ENCODE results near the gene TMEM138. TPM values are rescaled to one million over a fixed set of nuclear protein-coding genes. Genes with fewer than 3 reads are reported as not detected.

TMEM138 gene
- total and polyA plus RNA-seq, 2 donors from 2014 or later, result 42.3 to 62.3 TPM

DNA sequence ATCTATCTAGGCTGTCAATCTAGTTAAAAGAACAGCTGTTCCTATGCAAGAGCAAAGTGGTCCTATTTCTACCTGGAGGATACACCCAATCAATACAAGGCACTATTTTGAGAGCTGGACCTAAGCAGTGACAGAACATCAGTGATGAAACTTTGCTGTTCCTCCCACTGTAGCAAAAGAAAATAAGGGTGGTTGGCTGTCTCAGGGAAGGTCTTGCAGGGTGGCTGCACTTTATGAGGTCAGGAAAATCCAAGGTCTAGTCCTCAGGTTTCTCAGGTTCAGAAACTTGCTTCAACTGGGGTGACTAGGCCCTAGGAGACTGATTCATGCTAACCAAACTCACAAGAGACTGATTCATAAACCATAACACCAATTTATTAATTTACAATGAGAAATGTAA lies 56.0 kb downstream of the TMEM138 start:
- peaks cover 17 to 80% (median 47%) of the 10 kb centered on the region in 3 donors for H3K36me3 ChIP-seq (ENCODE audit: control insufficient read depth in 2 of 3, insufficient read depth in 3 of 3, low read length in 3 of 3)
- intact Hi-C loops (cut with DNase I), result no loop called here

More for the DNA sequence above, 56.0 kb downstream of the TMEM138 start:
- no peak for FAIRE-seq
- no peak overlapping the region for H3K27ac ChIP-seq (ENCODE audit: low read depth in 2 of 2, low read length in 2 of 2)
- H3K4me1 ChIP-seq (ENCODE audit: control insufficient read depth in 2 of 3, insufficient read depth in 2 of 3, low read depth in 1 of 3, low read length in 3 of 3), result peaks cover 0 to 2% (median 0%) of the 10 kb centered on the region in 3 donors
- TF ChIP-seq, protein P1, sequence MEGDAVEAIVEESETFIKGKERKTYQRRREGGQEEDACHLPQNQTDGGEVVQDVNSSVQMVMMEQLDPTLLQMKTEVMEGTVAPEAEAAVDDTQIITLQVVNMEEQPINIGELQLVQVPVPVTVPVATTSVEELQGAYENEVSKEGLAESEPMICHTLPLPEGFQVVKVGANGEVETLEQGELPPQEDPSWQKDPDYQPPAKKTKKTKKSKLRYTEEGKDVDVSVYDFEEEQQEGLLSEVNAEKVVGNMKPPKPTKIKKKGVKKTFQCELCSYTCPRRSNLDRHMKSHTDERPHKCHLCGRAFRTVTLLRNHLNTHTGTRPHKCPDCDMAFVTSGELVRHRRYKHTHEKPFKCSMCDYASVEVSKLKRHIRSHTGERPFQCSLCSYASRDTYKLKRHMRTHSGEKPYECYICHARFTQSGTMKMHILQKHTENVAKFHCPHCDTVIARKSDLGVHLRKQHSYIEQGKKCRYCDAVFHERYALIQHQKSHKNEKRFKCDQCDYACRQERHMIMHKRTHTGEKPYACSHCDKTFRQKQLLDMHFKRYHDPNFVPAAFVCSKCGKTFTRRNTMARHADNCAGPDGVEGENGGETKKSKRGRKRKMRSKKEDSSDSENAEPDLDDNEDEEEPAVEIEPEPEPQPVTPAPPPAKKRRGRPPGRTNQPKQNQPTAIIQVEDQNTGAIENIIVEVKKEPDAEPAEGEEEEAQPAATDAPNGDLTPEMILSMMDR (IDR thresholded peaks at IDR 0.05; ENCODE audit: borderline replicate concordance, extremely low read depth, insufficient read depth), result no peak
- H3K4me3 ChIP-seq (ENCODE audit: low read length in 3 of 3), result no peak overlapping the region
- H3K27me3 ChIP-seq (ENCODE audit: control insufficient read depth, insufficient read depth, low read length), result no peaks in the 10 kb centered on the region
- no peak for DNase-seq
- no peaks in the 10 kb centered on the region for H3K9me3 ChIP-seq (ENCODE audit: control insufficient read depth in 2 of 3, insufficient read depth in 1 of 3, low read length in 3 of 3)
- H3K9ac ChIP-seq (ENCODE audit: low read length in 3 of 3), result no peak overlapping the region

Other genes with a start within 250 kb of the TMEM138 start
- gene VPS37C, start 200.9 kb upstream of the TMEM138 start, total RNA-seq, result 31.8 TPM
- 13.9 TPM for gene VPS37C, start 200.9 kb upstream of the TMEM138 start, polyA plus RNA-seq (ENCODE audit: insufficient read depth, low read depth, low replicate concordance)
- gene PGA3, start 158.9 kb upstream of the TMEM138 start, total RNA-seq, result 0.54 TPM
- not detected for gene PGA3, start 158.9 kb upstream of the TMEM138 start, polyA plus RNA-seq (ENCODE audit: insufficient read depth, low read depth, low replicate concordance)
- not detected for gene PGA4, start 140.0 kb upstream of the TMEM138 start, total RNA-seq
- not detected for gene PGA4, start 140.0 kb upstream of the TMEM138 start, polyA plus RNA-seq (ENCODE audit: insufficient read depth, low read depth, low replicate concordance)
- 0.35 TPM for gene PGA5, start 121.2 kb upstream of the TMEM138 start, total RNA-seq
- not detected for gene PGA5, start 121.2 kb upstream of the TMEM138 start, polyA plus RNA-seq (ENCODE audit: insufficient read depth, low read depth, low replicate concordance)
- 1.2 TPM for gene VWCE, start 67.1 kb upstream of the TMEM138 start, total RNA-seq
- gene VWCE, start 67.1 kb upstream of the TMEM138 start, polyA plus RNA-seq (ENCODE audit: insufficient read depth, low read depth, low replicate concordance), result 0.32 TPM
- 185 TPM for gene DDB1, start 29.3 kb upstream of the TMEM138 start, total RNA-seq
- gene DDB1, start 29.3 kb upstream of the TMEM138 start, polyA plus RNA-seq (ENCODE audit: insufficient read depth, low read depth, low replicate concordance), result 131 TPM
- 64.6 TPM for gene TKFC, start 29.1 kb upstream of the TMEM138 start, total RNA-seq
- gene TKFC, start 29.1 kb upstream of the TMEM138 start, polyA plus RNA-seq (ENCODE audit: insufficient read depth, low read depth, low replicate concordance), result 107 TPM
- gene CYB561A3, start 492 bp upstream of the TMEM138 start, total RNA-seq, result 36.8 TPM
- gene CYB561A3, start 492 bp upstream of the TMEM138 start, polyA plus RNA-seq (ENCODE audit: insufficient read depth, low read depth, low replicate concordance), result 29.7 TPM
- 11.1 TPM for gene TMEM216, start 30.2 kb downstream of the TMEM138 start, total RNA-seq
- 16.2 TPM for gene TMEM216, start 30.2 kb downstream of the TMEM138 start, polyA plus RNA-seq (ENCODE audit: insufficient read depth, low read depth, low replicate concordance)
- gene CPSF7, start 67.6 kb downstream of the TMEM138 start, total RNA-seq, result 94.5 TPM
- gene CPSF7, start 67.6 kb downstream of the TMEM138 start, polyA plus RNA-seq (ENCODE audit: insufficient read depth, low read depth, low replicate concordance), result 28.4 TPM
- 40.7 TPM for gene SDHAF2, start 67.8 kb downstream of the TMEM138 start, total RNA-seq
- gene SDHAF2, start 67.8 kb downstream of the TMEM138 start, polyA plus RNA-seq (ENCODE audit: insufficient read depth, low read depth, low replicate concordance), result 77.1 TPM
- 2.9 TPM for gene LRRC10B, start 146.4 kb downstream of the TMEM138 start, total RNA-seq
- gene LRRC10B, start 146.4 kb downstream of the TMEM138 start, polyA plus RNA-seq (ENCODE audit: insufficient read depth, low read depth, low replicate concordance), result 1.0 TPM
- 5.7 TPM for gene SYT7, start 218.7 kb downstream of the TMEM138 start, total RNA-seq
- 6.7 TPM for gene SYT7, start 218.7 kb downstream of the TMEM138 start, polyA plus RNA-seq (ENCODE audit: insufficient read depth, low read depth, low replicate concordance)

All from kidney (tissue), 14 donors.